Kasumi-1 (cell line): ENCODE measurements around the gene FBXO8.
"Not testable (repeated sequence)": the region's sequence is repeated elsewhere in the genome, so short reads cannot be mapped to it uniquely, and the experiment has no call there.

Experiments used
- DNase-seq, 2 experiments: peaks; one replicate each; lab custom pipeline; 2025; lab: John Stamatoyannopoulos, UW

FBXO8 gene

GRCh38 chr4:174284487-174284886 is 1.0 kb upstream of the FBXO8 start:
- peak in 1 of 2 experiments; percentile 30 for DNase-seq

DNA sequence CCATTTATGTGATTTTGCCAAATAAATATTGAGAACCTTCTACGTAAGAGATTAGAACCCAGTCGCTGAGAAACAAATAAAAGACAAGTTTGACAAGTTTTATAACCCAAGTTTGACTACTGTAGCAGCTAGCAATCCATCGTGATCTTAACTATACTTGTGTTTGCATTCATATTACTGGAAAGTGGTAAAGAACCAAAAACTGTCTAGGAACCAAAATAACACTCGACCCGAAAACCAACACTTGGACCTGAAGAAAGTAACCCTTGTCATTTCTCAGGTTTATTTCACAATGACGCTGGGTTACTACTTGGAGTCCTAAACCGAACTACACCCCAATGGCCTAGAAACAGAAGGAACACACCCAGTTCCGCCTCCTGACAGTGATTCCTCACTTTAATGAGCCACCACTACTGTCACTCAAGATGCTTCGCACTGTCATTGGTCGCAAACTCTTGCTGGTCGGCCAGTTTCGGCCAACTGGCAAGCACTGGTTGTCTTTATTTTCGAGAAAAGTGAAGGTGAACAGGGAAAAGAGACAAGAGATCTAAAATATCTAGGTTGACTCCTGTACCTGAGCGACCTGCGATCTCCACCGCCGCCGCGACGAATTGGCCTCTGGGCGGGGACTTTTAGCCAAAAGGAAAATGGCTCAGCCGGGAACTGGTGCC is 496 bp downstream of the FBXO8 start:
- peak; percentile 97 to 98 for DNase-seq

- no peak for DNase-seq
These were observed 1.6 kb downstream of the FBXO8 start for GRCh38 chr4:174281901-174282300.

DNA sequence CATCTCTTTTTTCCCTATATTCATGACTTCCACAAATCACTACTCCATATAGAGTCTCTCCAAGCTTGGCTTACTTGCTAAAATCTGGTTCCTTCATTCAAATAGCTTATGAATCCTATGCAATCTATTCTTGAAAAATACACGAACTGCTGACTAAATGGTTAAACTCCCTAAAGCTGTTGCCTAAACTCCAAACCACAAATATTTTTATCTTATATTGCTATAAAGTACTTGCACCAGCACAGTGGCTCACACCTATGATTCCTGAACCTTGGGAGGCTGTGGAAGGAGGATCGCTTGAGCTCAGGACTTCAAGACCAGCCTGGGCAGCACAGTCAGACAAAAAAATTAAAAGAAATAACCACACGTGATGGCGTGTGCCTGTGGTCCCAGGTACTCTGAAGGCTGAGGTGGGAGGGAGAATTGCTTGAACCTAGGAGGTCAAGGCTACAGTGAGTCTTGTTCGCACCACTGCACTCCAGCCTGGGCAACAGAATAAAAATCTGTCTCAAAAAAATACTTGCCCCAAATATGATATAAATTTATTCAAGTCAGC is 2.2 kb downstream of the FBXO8 start:
- no peak for DNase-seq

DNA sequence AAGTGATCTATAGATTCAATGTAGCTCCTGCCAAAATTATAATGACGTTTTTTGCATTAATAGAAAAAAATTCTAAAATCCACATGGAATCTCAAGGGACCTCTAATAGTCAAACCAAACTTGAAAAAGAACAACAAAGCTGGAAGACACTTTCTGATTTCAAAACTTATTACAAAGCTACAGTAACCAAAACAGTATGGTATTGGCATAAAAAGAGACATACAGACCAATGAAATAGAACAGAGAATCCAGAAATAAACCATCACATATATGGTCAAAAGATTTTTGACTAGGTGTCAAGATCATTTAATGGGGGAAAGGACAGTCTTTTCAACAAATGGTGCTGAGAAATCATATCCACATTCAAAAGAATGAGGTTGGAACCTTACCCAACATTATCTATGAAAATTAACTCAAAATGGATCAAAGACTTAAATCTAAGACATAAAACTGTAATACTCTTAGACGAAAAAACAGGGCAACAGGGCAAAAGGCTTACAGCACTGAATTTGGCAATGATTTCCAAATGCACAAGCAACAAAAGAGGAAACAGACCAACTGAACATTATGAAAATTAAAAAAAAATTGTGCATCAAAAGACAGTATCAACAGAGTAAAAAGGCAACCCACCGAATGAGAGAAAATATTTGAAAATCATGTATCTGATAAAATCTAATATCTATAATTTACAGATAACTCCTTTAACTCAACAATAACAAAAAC is 3.9 kb downstream of the FBXO8 start:
- no peak for DNase-seq

- DNase-seq, result no peak
These were observed 5.0 kb downstream of the FBXO8 start for GRCh38 chr4:174278467-174278866.

DNA sequence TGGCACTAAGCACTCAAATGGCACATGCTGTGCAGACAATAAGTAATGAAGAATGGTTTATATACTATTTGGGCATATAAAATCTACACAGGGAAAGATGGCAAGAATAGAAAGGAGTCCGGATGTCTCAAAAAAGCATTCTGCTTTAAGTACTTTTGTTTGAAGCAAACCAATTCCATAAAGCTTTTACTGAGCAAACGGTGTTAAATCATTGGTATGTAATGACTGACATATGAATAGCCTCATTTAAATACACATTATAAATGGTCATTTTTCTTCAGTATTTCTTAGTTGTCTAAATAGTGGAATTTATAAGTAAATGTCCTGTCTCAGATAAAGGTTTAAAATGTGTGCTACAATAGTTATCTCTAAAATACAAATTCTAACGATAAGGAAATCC is 6.0 kb downstream of the FBXO8 start:
- DNase-seq, result no peak

DNA sequence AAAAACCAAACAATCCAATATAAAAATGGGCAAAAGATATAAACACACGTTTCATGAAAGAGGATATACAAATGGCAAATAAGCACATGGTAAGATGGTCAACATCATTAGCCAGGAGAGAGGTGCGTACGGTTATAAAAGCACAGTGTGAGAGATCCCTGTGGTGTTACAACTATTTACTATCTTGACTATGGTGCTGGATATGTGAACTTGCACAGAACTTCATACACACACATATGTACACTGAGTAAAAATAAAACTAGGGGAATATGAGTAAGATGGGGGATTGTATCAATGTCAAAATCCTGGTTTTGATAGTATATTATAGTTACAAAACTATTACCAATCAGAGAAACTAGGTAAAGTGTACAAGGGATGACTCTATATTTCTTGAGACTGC is 8.4 kb downstream of the FBXO8 start:
- DNase-seq, result no peak

DNA sequence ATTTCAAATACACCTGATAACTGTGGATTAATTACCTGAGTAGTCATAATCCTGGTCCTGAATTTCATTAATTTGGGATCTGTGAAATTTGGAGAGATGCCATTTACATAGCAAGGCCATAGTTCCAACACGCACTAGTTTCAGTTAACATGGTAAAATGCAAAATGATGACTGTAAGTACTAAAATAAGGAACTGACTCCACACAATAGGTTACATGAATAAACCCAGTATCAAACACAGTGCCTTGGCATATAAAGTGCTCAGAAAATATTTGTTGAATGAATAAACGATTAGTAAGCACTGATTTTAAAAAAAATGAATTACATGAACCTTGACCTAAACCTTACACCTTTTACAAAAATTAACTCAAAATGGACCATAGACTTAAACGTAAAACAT is 9.0 kb downstream of the FBXO8 start:
- no peak for DNase-seq

DNA sequence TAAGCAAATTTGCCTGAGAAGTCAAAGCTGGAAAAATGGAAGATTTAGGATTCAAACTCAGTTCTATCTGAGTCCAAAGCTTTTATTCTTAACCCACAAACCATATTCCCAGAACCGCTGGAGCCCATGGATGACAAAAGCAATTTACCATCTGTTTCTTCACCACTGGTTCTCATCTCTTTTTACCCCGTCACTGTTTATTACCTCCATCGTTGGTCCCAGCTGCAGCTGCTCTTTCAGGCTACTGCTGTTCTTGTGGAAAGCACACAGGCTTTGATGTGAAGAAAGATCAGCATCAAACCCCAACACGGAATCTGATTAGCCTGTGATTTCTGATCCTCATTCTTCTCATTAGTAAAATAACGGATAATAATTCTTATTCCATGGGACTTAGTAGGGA is 9.5 kb downstream of the FBXO8 start:
- no peak for DNase-seq

DNA sequence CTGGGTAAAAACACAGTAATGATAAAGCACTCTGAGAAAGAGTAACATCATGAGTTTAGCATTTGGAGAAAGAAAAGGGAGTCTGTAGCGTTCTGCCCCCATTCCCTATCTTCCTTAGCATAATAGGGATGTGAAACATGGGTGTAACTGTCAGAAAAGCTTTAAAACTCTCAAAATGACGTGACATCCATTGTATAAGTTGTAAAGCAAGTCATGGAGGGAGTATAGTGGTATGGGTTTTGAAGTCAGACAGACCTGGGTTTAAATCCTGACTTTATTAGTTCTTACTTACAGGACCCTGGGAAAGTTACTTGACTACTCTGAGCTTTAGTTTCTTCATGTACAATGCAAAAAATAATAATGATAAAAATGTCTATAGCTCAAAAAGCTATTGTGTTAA is 17.1 kb downstream of the FBXO8 start:
- DNase-seq, result no peak

DNA sequence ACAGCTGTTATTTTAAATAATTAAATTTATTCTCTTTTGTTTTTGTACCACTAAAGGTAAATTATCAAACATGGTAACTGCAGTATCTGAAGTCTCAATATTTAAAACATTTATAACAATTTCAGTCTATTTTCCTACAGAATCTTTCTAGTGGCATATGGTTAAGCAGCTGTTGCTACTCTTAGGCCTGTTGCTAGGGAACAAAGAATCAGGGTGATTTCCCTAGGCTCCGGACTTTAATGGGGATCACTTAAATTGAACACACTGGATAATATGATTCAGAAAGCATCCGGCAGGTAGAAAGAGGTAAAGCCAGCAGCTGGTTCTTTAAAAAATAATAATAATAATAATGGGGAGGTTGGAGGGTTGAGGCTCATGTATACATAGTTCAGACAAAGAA is 17.6 kb downstream of the FBXO8 start:
- DNase-seq, result no peak

DNA sequence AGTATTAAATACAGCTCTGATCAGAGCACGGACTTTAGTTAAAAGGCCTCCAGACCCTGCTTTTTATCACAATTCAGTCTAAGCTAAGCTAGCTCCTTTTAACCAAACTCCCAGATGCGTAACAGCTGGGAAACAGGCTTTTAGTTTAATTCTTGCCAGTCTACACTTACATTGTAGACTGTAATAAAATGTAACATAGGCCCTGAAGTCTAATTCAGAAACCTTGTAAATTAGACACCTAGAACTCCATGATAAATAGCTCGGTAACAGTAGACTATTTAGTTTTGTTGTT is 20.1 kb downstream of the FBXO8 start:
- DNase-seq, result no peak

GRCh38 chr4:174262624-174263444 is 20.6 kb downstream of the FBXO8 start:
- DNase-seq, result no peak

DNA sequence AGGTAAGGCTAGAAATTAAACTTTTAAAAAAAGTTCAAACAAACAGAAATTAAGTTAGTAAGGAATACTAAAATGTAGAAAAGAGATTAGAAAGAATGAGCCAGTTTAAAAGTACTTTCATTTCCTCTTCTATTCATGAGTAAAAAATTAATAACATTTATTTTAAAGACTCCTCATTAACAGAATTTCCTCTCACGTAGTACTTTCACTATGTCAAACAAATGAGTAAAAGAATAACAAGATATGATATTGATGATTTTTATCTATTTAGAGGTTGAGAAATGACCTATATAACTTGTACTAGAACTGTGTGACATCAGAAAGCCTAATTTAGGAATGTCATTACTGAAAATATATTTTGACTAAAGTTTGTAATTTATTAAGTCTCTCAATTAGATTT is 22.0 kb downstream of the FBXO8 start:
- DNase-seq, result not testable (repeated sequence)

DNA sequence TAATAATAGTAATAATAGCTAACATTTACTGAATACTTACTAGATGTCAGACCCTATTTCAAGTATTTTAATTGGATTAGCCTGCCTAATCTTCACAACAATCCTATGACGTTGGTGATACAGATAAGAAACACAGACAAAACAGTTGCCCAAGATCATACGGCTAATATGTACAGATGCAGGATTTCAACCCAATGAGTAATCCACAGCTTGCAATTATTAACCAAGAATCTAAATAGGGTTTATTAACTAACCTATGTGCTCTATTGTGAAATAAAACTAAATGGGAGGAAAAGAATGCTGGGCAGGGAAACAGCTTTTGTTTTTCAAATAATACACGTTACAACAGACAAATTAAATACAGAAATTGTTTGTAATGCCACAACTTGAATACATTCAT is 23.4 kb downstream of the FBXO8 start:
- DNase-seq, result no peak

- no peak for DNase-seq
These were observed 23.9 kb downstream of the FBXO8 start for GRCh38 chr4:174259580-174259979.

DNA sequence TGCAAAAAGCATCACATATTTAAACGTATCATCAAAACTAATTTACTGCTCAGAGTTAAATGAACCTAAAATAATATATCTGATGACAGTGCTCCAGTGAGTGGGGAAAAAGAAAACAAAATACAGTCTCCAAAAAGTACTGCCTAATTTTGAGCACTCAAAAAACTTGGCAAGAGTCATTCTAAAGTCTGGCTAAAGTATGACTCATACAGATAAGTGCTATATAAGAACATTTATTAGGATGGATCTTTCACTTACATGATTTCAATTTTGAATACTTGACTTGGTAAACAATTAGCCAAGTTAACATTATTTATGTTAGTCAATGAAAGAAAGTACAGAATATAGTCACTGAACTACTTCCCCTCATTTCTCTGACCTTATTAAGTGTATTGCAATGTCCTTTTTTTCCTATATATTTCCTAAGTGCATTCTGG is 27.2 kb downstream of the FBXO8 start:
- no peak for DNase-seq

GRCh38 chr4:174255786-174256185 is 27.7 kb downstream of the FBXO8 start:
- no peak for DNase-seq

GRCh38 chr4:174255374-174255773 is 28.1 kb downstream of the FBXO8 start:
- no peak for DNase-seq

- DNase-seq, result no peak
These were observed 28.9 kb downstream of the FBXO8 start for GRCh38 chr4:174254613-174255012.

GRCh38 chr4:174252412-174252811 is 31.1 kb downstream of the FBXO8 start:
- no peak for DNase-seq

GRCh38 chr4:174248407-174248806 is 35.1 kb downstream of the FBXO8 start:
- no peak for DNase-seq
